H9 (cell line): Measurements from ENCODE around the gene THPO. TPM values are rescaled to one million over a fixed set of nuclear protein-coding genes. Genes with fewer than 3 reads are reported as not detected.

ENCODE experiments used
- DNase-seq: peaks from one replicate; pipeline ENCODE4 v3.0.0-alpha.2; 2017
- H2AFZ ChIP-seq: one replicate; pipeline ENCODE4 v1.6.1; 2013; ENCODE audit warnings: mild to moderate bottlenecking, low read length, control low read depth, moderate library complexity
- H2AK5ac ChIP-seq: 2 replicates; pipeline ENCODE4 v1.6.1; 2013; ENCODE audit warnings: low read length, control low read depth, mixed read lengths; ENCODE audit not compliant: insufficient read length
- H2BK120ac ChIP-seq: one replicate; pipeline ENCODE4 v1.6.1; 2013; ENCODE audit warnings: low read depth, mild to moderate bottlenecking, low read length, control low read depth, inconsistent platforms; ENCODE audit not compliant: poor library complexity, severe bottlenecking
- H2BK12ac ChIP-seq: 2 replicates; pipeline ENCODE4 v1.6.1; 2013; ENCODE audit warnings: low read length, control low read depth, mixed read lengths, low read depth; ENCODE audit not compliant: insufficient read length
- H2BK15ac ChIP-seq: 2 replicates; pipeline ENCODE4 v1.6.1; 2013; ENCODE audit warnings: low read depth, low read length, control low read depth
- H2BK20ac ChIP-seq: one replicate; pipeline ENCODE4 v1.6.1; 2013; ENCODE audit warnings: low read depth, mild to moderate bottlenecking, low read length, control low read depth, inconsistent platforms; ENCODE audit not compliant: poor library complexity, severe bottlenecking
- H2BK5ac ChIP-seq: 2 replicates; pipeline ENCODE4 v1.6.1; 2013; ENCODE audit warnings: low read length, control low read depth, mixed read lengths; ENCODE audit not compliant: insufficient read length
- H3K14ac ChIP-seq: 2 replicates; pipeline ENCODE4 v1.6.1; 2013; ENCODE audit warnings: low read length, control low read depth; ENCODE audit not compliant: insufficient read depth
- H3K18ac ChIP-seq: 2 replicates; pipeline ENCODE4 v1.6.1; 2013; ENCODE audit warnings: low read depth, mild to moderate bottlenecking, mixed read lengths, low read length, control low read depth; ENCODE audit not compliant: insufficient read length
- H3K23ac ChIP-seq: 2 replicates; pipeline ENCODE4 v1.6.1; 2013; ENCODE audit warnings: low read length, control low read depth, mixed read lengths, low read depth; ENCODE audit not compliant: insufficient read length
- H3K23me2 ChIP-seq: 2 replicates; pipeline ENCODE4 v1.6.1; 2013; ENCODE audit warnings: low read depth, mild to moderate bottlenecking, mixed read lengths, low read length, control low read depth; ENCODE audit not compliant: insufficient read length, poor library complexity, severe bottlenecking
- H3K27ac ChIP-seq: 2 replicates; pipeline ENCODE4 v1.5.1; 2013; ENCODE audit warnings: low read length, control low read depth, mixed read lengths, low read depth; ENCODE audit not compliant: insufficient read length
- H3K27me3 ChIP-seq: 2 replicates; pipeline ENCODE4 v1.6.1; 2013; ENCODE audit warnings: low read length, control low read depth, inconsistent platforms; ENCODE audit not compliant: insufficient read depth
- H3K4ac ChIP-seq: 2 replicates; pipeline ENCODE4 v1.6.1; 2013; ENCODE audit warnings: low read depth, mild to moderate bottlenecking, control low read depth, inconsistent platforms, low read length, moderate library complexity
- H3K4me1 ChIP-seq: 2 replicates; pipeline ENCODE4 v1.6.1; 2013; ENCODE audit warnings: low read length, control low read depth, inconsistent platforms; ENCODE audit not compliant: insufficient read depth
- H3K4me2 ChIP-seq: 2 replicates; pipeline ENCODE4 v1.6.1; 2013; ENCODE audit warnings: low read length, control low read depth, mixed read lengths; ENCODE audit not compliant: insufficient read length, insufficient read depth
- H3K56ac ChIP-seq: 2 replicates; pipeline ENCODE4 v1.6.1; 2013; ENCODE audit warnings: low read depth, mild to moderate bottlenecking, mixed read lengths, low read length, control low read depth; ENCODE audit not compliant: insufficient read length
- H3K79me1 ChIP-seq: 2 replicates; pipeline ENCODE4 v1.6.1; 2013; ENCODE audit warnings: low read depth, mild to moderate bottlenecking, moderate library complexity, low read length, control low read depth, inconsistent platforms; ENCODE audit not compliant: insufficient read depth, poor library complexity, severe bottlenecking
- H3K79me2 ChIP-seq: 2 replicates; pipeline ENCODE4 v1.6.1; 2013; ENCODE audit warnings: low read length, control low read depth, inconsistent platforms; ENCODE audit not compliant: insufficient read depth
- H3K9ac ChIP-seq: 2 replicates; pipeline ENCODE4 v1.6.1; 2013; ENCODE audit warnings: low read length, control low read depth, mixed read lengths; ENCODE audit not compliant: insufficient read length; ENCODE audit errors: extremely low read depth
- H3K9me3 ChIP-seq: one replicate; pipeline ENCODE4 v1.6.1; 2013; ENCODE audit warnings: low read depth, low read length, inconsistent platforms; ENCODE audit not compliant: control insufficient read depth
- H3T11ph ChIP-seq: one replicate; pipeline ENCODE4 v1.6.1; 2013; ENCODE audit warnings: mild to moderate bottlenecking, low read length, control low read depth, inconsistent platforms
- H4K20me1 ChIP-seq: one replicate; pipeline ENCODE4 v1.6.1; 2013; ENCODE audit not compliant: control insufficient read depth, insufficient read length, insufficient read depth
- H4K5ac ChIP-seq: 2 replicates; pipeline ENCODE4 v1.6.1; 2013; ENCODE audit warnings: low read depth, mild to moderate bottlenecking, mixed read lengths, low read length, control low read depth; ENCODE audit not compliant: insufficient read length
- H4K8ac ChIP-seq: replicated peaks from 2 replicates; pipeline ENCODE4 v1.6.1; 2013; ENCODE audit warnings: low read length, control low read depth, mixed read lengths, low read depth; ENCODE audit not compliant: insufficient read length
- H4K91ac ChIP-seq: 2 replicates; pipeline ENCODE4 v1.6.1; 2013; ENCODE audit warnings: low read depth, mild to moderate bottlenecking, moderate library complexity, mixed read lengths, low read length, control low read depth; ENCODE audit not compliant: insufficient read length
- H3K27ac Mint-ChIP-seq, 3 experiments: 2 replicates in 2 of 3; 3 replicates in 1 of 3; pipeline ENCODE4 v1.8.0; 2020 to 2021; ENCODE audit warnings: mixed read lengths in 3 of 3, mild to moderate bottlenecking in 1 of 3, moderate library complexity in 1 of 3
- H3K27me3 Mint-ChIP-seq: 2 replicates; pipeline ENCODE4 v1.8.0; 2021; ENCODE audit warnings: low read depth, mild to moderate bottlenecking, moderate library complexity, mixed read lengths
- H3K36me3 Mint-ChIP-seq, 3 experiments: 2 replicates in 2 of 3; 3 replicates in 1 of 3; pipeline ENCODE4 v1.8.0; 2020 to 2021; ENCODE audit warnings: low read depth in 3 of 3, mixed read lengths in 3 of 3; ENCODE audit not compliant: insufficient read depth in 1 of 3
- H3K4me1 Mint-ChIP-seq, 2 experiments: 2 replicates each; pipeline ENCODE4 v1.8.0; 2020; ENCODE audit warnings: mixed read lengths in 2 of 2
- H3K4me3 Mint-ChIP-seq, 2 experiments: 2 replicates in 1 of 2; 3 replicates in 1 of 2; pipeline ENCODE4 v1.8.0; 2020 to 2021; ENCODE audit warnings: mild to moderate bottlenecking in 2 of 2, mixed read lengths in 2 of 2, moderate library complexity in 1 of 2
- H3K9me3 Mint-ChIP-seq, 2 experiments: 2 replicates in 1 of 2; 3 replicates in 1 of 2; pipeline ENCODE4 v1.8.0; 2020; ENCODE audit warnings: mild to moderate bottlenecking in 2 of 2, mixed read lengths in 2 of 2, moderate library complexity in 1 of 2
- CTCF ChIP-seq: fragments of 200-600 bp; sonication (generic); conservative IDR thresholded peaks from 3 replicates; pipeline ENCODE4 v1.8.0; 2021; ENCODE audit warnings: antibody characterized with exemption, mild to moderate bottlenecking
- WGBS: extraction: QIAGEN DNeasy Blood & Tissue Kit; methylation state at CpG from one replicate; pipeline ENCODE4 v1.1.7; 2013; ENCODE audit warnings: missing lambda C conversion rate, low lambda C conversion rate, mixed read lengths; ENCODE audit not compliant: insufficient read length; ENCODE audit errors: extremely low coverage; 5-methylcytosine and 5-hydroxymethylcytosine counted together
- total RNA-seq: library from RNA; stranded (reverse); gene quantifications from 2 replicates; pipeline ENCODE4 v1.2.1, GENCODE V29; 2021

The THPO gene
- total RNA-seq, 1 experiment from 2014 or later, result 0.85 TPM

GRCh38 chr3:184360929-184361531 lies 17.0 kb downstream of the THPO start:
- H3K27ac Mint-ChIP-seq, result peak overlapping the region in 1 of 3 experiments; percentile 93; a peak in 2 of 7 replicates
- H3K4ac ChIP-seq, result no peak overlapping the region

More at GRCh38 chr3:184360929-184361531, 17.0 kb downstream of the THPO start:
- no peak overlapping the region for H2AFZ ChIP-seq
- Mint-ChIP-seq H3K27me3 (peaks cover 8% of the 10 kb centered on the region), H3K9me3 (no peaks in the 10 kb centered on the region), H3K36me3 (peaks cover 21 to 42% (median 39%) of the 10 kb centered on the region in 3 experiments; a peak in 6 of 7 replicates), H3K4me1 (peaks cover 23 to 26% of the 10 kb centered on the region in 2 experiments), H3K4me3 (peak overlapping the region; percentile 62 to 90)
- no peak overlapping the region for H2AK5ac ChIP-seq
- no peak overlapping the region for H3K18ac ChIP-seq
- no CpG with 5 or more reads among the region's 24 CpGs for WGBS
- no peaks in the 10 kb centered on the region; the same call in 1 of the 2 replicates for H3K79me2 ChIP-seq
- 0 out of 2 replicates have a peak overlapping the region, but pooled peaks have one; percentile 26 for H3K14ac ChIP-seq
- no peak overlapping the region for H2BK12ac ChIP-seq
- H3K4me2 ChIP-seq, result peak overlapping the region; percentile 70
- peaks cover 2% of the 10 kb centered on the region for H4K20me1 ChIP-seq
- no peak overlapping the region for H3K27ac ChIP-seq
- no peak for DNase-seq
- no peak overlapping the region for H4K8ac ChIP-seq
- peak overlapping the region; percentile 38 for H3K9ac ChIP-seq
- H2BK5ac ChIP-seq, result no peak overlapping the region
- peaks cover 2% of the 10 kb centered on the region; the same call in 1 of the 2 replicates for H3K4me1 ChIP-seq
- H3K23me2 ChIP-seq, result peaks cover 25% of the 10 kb centered on the region
- no peaks in the 10 kb centered on the region; the same call in 1 of the 2 replicates for H3K27me3 ChIP-seq
- no peaks in the 10 kb centered on the region for H3K9me3 ChIP-seq
- no peak overlapping the region for H3T11ph ChIP-seq
- no peak overlapping the region for H4K5ac ChIP-seq
- H2BK20ac ChIP-seq, result no peak overlapping the region
- no peak overlapping the region for H4K91ac ChIP-seq
- H3K56ac ChIP-seq, result no peak overlapping the region
- H3K23ac ChIP-seq, result no peak overlapping the region
- no peaks in the 10 kb centered on the region for H3K79me1 ChIP-seq
- H2BK120ac ChIP-seq, result no peak overlapping the region
- TF ChIP-seq CTCF, result no peak
- no peak overlapping the region for H2BK15ac ChIP-seq
